Natural killer cell (primary cell): ENCODE data around the gene DLST. TPM values are rescaled to one million over a fixed set of nuclear protein-coding genes. Genes with fewer than 3 reads are reported as not detected.

Experiments used
- ATAC-seq, 3 donors: fragments of 150-1000 bp in 2 of 3; fragments of 200-7000 bp in 1 of 3; cut with Tn5 transposase; 1 replicate in 1 of 3; 2 replicates in 2 of 3; pipeline ENCODE4 v1.10.0; 2021; ENCODE audit warnings: mild to moderate bottlenecking in 2 of 3, moderate library complexity in 2 of 3
- DNase-seq, 2 donors: peaks; one replicate each; pipeline versions ENCODE4 v3.0.0 to v3.0.0-alpha.2; 2013 to 2021; ENCODE audit warnings: mixed read lengths in 1 of 2
- H3K27ac ChIP-seq: one replicate; pipeline ENCODE4 v1.5.1; 2013; ENCODE audit warnings: mild to moderate bottlenecking, low read length
- H3K27me3 ChIP-seq: one replicate; pipeline ENCODE4 v1.6.1; 2013; ENCODE audit warnings: low read length; ENCODE audit not compliant: control insufficient read depth, insufficient read depth
- H3K36me3 ChIP-seq: one replicate; pipeline ENCODE4 v1.6.1; 2013; ENCODE audit warnings: low read length; ENCODE audit not compliant: control insufficient read depth, insufficient read depth
- H3K4me1 ChIP-seq: one replicate; pipeline ENCODE4 v1.6.1; 2013; ENCODE audit warnings: low read length; ENCODE audit not compliant: control insufficient read depth, insufficient read depth
- H3K4me3 ChIP-seq: one replicate; pipeline ENCODE4 v1.5.1; 2013; ENCODE audit warnings: low read length
- H3K9me3 ChIP-seq: one replicate; pipeline ENCODE4 v1.6.1; 2013; ENCODE audit warnings: low read length; ENCODE audit not compliant: control insufficient read depth, insufficient read depth
- H3K27ac Mint-ChIP-seq, 2 donors: one replicate each; pipeline ENCODE4 v1.8.0; 2022; ENCODE audit warnings: mild to moderate bottlenecking in 2 of 2, mixed read lengths in 2 of 2, moderate library complexity in 1 of 2
- H3K27me3 Mint-ChIP-seq, 2 donors: one replicate each; pipeline ENCODE4 v1.8.0; 2022; ENCODE audit warnings: low read depth in 2 of 2, mixed read lengths in 2 of 2
- H3K36me3 Mint-ChIP-seq: one replicate; pipeline ENCODE4 v1.8.0; 2022; ENCODE audit warnings: mixed read lengths
- H3K4me1 Mint-ChIP-seq, 2 donors: one replicate each; pipeline ENCODE4 v1.8.0; 2022; ENCODE audit warnings: mixed read lengths in 2 of 2
- H3K4me3 Mint-ChIP-seq: one replicate; pipeline ENCODE4 v1.8.0; 2022; ENCODE audit warnings: mild to moderate bottlenecking, moderate library complexity, mixed read lengths
- H3K9me3 Mint-ChIP-seq, 2 donors: one replicate each; pipeline ENCODE4 v1.8.0; 2022; ENCODE audit warnings: mixed read lengths in 2 of 2
- WGBS: methylation state at CpG from one replicate; pipeline ENCODE4 v1.1.7; 2013; ENCODE audit warnings: missing lambda C conversion rate; ENCODE audit not compliant: insufficient coverage; 5-methylcytosine and 5-hydroxymethylcytosine counted together
- intact Hi-C: fragments of 100-400 bp; cut with micrococcal nuclease; formaldehyde crosslinking; loops from one replicate; pipeline ENCODE4 v1.14.2; 2022
- total RNA-seq, 4 donors: library from RNA; stranded (reverse); fragments of 120-200 nt in 1 of 4; gene quantifications; one replicate each; pipeline versions ENCODE4 v1.2.3 to v1.2.4, GENCODE V29; 2013 to 2022
- TF ChIP-seq, protein P1 (sequence below): fragments of 200-600 bp; IDR thresholded peaks from one replicate; pipeline ENCODE4 v1.8.0; 2022; ENCODE audit warnings: antibody characterized with exemption

DLST gene
- total RNA-seq, 3 donors from 2014 or later (not counting 1 experiment from before 2014, with no cell fraction given), result 161 to 180 (median 163) TPM

DNA sequence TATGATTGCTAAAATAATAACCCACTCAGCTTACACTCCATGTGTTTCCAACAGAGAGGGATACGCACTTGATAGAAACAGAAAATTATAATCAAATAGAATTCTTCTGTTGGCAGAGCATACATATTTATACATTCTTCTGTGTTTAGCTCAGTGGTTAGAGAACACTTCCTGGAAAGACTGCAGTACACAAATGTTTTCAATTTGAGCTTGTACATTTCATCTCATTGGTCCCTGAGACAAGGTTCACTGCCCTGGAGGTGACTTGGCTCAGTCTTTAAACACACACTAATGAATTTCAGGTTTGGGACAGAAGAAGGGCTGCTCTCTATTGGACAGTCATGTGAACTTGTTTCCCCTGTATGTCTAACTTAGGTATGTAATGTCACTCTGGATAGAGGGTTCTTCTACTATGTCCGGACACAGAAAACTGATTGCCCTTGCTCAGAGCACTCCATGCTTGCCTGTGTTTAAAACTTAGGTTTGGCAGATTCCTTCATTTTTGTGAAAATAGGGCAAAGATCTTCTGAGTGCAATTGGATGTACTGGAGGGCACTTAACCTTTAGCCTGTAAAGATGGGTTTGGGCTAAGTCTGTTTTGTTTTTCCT lies 28.7 kb upstream of the DLST start:
- TF ChIP-seq, protein P1, sequence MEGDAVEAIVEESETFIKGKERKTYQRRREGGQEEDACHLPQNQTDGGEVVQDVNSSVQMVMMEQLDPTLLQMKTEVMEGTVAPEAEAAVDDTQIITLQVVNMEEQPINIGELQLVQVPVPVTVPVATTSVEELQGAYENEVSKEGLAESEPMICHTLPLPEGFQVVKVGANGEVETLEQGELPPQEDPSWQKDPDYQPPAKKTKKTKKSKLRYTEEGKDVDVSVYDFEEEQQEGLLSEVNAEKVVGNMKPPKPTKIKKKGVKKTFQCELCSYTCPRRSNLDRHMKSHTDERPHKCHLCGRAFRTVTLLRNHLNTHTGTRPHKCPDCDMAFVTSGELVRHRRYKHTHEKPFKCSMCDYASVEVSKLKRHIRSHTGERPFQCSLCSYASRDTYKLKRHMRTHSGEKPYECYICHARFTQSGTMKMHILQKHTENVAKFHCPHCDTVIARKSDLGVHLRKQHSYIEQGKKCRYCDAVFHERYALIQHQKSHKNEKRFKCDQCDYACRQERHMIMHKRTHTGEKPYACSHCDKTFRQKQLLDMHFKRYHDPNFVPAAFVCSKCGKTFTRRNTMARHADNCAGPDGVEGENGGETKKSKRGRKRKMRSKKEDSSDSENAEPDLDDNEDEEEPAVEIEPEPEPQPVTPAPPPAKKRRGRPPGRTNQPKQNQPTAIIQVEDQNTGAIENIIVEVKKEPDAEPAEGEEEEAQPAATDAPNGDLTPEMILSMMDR, result no peak
- no peaks in the 10 kb centered on the region for H3K27me3 Mint-ChIP-seq
- Histone ChIP-seq H3K27ac (no peak overlapping the region), H3K36me3 (no peaks in the 10 kb centered on the region), H3K4me3 (no peak overlapping the region), H3K27me3 (no peaks in the 10 kb centered on the region), H3K9me3 (no peaks in the 10 kb centered on the region), H3K4me1 (no peaks in the 10 kb centered on the region)
- H3K4me3 Mint-ChIP-seq, result no peak overlapping the region
- DNase-seq, result no peak
- H3K4me1 Mint-ChIP-seq, result peaks cover 0 to 5% of the 10 kb centered on the region in 2 donors
- no peaks in the 10 kb centered on the region for H3K9me3 Mint-ChIP-seq
- intact Hi-C loops, result no loop called here
- H3K27ac Mint-ChIP-seq, result peak overlapping the region in 1 of 2 donors; percentile 27
- WGBS, result 56% methylated on average over 1 of the region's 2 CpGs
- ATAC-seq, result no peak
- no peaks in the 10 kb centered on the region for H3K36me3 Mint-ChIP-seq

DNA sequence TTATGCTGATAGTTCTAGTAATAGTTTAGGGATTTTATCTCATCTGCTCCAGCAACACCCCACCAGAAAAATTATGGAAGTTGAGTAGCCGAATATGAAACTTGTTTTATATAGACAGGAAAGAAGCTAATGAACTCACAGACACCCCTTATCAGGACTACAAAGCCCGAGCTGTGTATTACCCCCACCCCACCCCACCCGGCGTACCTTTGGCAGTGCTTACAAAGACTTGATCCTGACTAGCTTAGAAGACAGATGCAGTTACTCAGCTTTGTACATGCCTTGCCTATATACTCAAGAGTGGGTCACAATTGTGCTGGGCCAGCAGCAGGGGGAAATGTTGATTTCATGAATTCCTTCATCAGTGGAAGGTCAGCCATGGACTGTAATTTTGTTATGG lies 28.1 kb upstream of the DLST start:
- no peaks in the 10 kb centered on the region for H3K27me3 Mint-ChIP-seq

DNA sequence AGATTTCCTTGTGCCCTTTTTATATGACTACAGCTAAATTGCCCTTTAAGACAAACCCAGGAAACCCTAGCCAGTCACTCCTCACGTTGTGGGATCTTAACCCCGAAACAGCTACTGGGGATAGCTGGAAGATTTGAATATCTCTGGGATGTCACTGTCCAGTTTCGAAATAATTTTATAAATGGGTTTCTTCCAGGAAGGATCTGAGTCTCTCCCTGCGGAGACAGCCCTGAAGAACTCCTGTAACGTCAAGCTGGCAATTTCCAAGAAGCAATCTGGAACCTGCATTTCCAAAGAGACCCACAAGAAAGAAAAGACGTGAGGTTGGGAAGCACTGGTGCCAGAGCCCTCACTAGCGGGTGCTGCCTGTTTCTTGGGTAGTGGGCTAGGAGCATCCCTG lies 26.7 kb upstream of the DLST start:
- Histone ChIP-seq H3K27ac (no peak overlapping the region), H3K4me3 (no peak overlapping the region), H3K27me3 (no peaks in the 10 kb centered on the region), H3K36me3 (no peaks in the 10 kb centered on the region), H3K9me3 (no peaks in the 10 kb centered on the region), H3K4me1 (no peaks in the 10 kb centered on the region)
- peaks cover 0 to 5% of the 10 kb centered on the region in 2 donors for H3K4me1 Mint-ChIP-seq
- ATAC-seq (no peak), DNase-seq (no peak)
- 98% methylated on average over 6 of the region's 7 CpGs for WGBS
- no peaks in the 10 kb centered on the region for H3K9me3 Mint-ChIP-seq
- TF ChIP-seq, protein P1, result no peak
- H3K27me3 Mint-ChIP-seq, result no peaks in the 10 kb centered on the region
- no peak overlapping the region for H3K27ac Mint-ChIP-seq
- H3K36me3 Mint-ChIP-seq, result no peaks in the 10 kb centered on the region
- intact Hi-C loops, result no loop called here
- no peak overlapping the region for H3K4me3 Mint-ChIP-seq

More for the DNA sequence above, 28.1 kb upstream of the DLST start:
- no peaks in the 10 kb centered on the region for H3K27me3 ChIP-seq
- no peaks in the 10 kb centered on the region for H3K36me3 Mint-ChIP-seq
- 56% methylated on average over 3 of the region's 4 CpGs for WGBS
- H3K4me3 ChIP-seq, result no peak overlapping the region
- TF ChIP-seq, protein P1, result no peak
- H3K27ac Mint-ChIP-seq, result peak overlapping the region in 1 of 2 donors; percentile 27
- H3K4me1 Mint-ChIP-seq, result peaks cover 0 to 5% of the 10 kb centered on the region in 2 donors
- H3K27ac ChIP-seq, result no peak overlapping the region
- no peaks in the 10 kb centered on the region for H3K36me3 ChIP-seq
- no peaks in the 10 kb centered on the region for H3K9me3 Mint-ChIP-seq
- no peaks in the 10 kb centered on the region for H3K4me1 ChIP-seq
- DNase-seq (no peak), ATAC-seq (no peak)
- H3K9me3 ChIP-seq, result no peaks in the 10 kb centered on the region
- intact Hi-C loops, result no loop called here
- no peak overlapping the region for H3K4me3 Mint-ChIP-seq

DNA sequence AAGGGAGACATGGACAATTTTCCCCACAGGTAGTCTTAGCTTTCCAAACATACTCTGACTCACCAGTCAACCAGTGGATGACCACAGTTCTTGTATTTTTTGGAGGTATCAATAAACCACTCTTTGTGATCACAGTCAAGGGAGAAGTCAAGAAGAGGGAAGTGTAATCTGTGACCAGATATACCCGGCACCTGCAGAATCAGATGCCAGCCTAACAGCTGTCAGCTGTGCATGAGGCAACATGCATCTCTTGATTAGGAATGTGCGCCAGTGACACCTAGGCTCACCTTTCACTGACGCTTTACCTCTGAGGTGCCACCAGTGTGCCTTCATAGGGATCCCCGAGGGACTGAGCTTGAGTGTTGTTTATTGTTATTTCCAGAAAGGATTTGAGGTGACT lies 25.8 kb upstream of the DLST start:
- Histone ChIP-seq H3K27me3 (no peaks in the 10 kb centered on the region), H3K27ac (no peak overlapping the region), H3K4me3 (no peak overlapping the region), H3K36me3 (no peaks in the 10 kb centered on the region), H3K4me1 (peaks cover 3% of the 10 kb centered on the region), H3K9me3 (no peaks in the 10 kb centered on the region)
- Mint-ChIP-seq H3K4me3 (no peak overlapping the region), H3K9me3 (no peaks in the 10 kb centered on the region), H3K27me3 (no peaks in the 10 kb centered on the region), H3K27ac (no peak overlapping the region), H3K36me3 (no peaks in the 10 kb centered on the region), H3K4me1 (peaks cover 0 to 8% of the 10 kb centered on the region in 2 donors)
- ATAC-seq (no peak), DNase-seq (no peak)
- TF ChIP-seq, protein P1, result no peak
- 60% methylated on average over 4 of the region's 4 CpGs for whole genome bisulfite sequencing
- intact Hi-C loops, result no loop called here
